AG09319 (cell line): ENCODE data around the gene EEIG1.

ENCODE experiments used
- DNase-seq: peaks from one replicate; pipeline ENCODE4 v3.0.0-alpha.2; 2010; ENCODE audit warnings: low read depth; ENCODE audit errors: extremely low read depth
- TF ChIP-seq, protein P1 (sequence below): IDR thresholded peaks from 2 replicates; pipeline ENCODE4 v1.5.1; 2011; ENCODE audit warnings: low read depth, mild to moderate bottlenecking, inconsistent platforms, low read length, moderate library complexity

EEIG1 gene

DNA sequence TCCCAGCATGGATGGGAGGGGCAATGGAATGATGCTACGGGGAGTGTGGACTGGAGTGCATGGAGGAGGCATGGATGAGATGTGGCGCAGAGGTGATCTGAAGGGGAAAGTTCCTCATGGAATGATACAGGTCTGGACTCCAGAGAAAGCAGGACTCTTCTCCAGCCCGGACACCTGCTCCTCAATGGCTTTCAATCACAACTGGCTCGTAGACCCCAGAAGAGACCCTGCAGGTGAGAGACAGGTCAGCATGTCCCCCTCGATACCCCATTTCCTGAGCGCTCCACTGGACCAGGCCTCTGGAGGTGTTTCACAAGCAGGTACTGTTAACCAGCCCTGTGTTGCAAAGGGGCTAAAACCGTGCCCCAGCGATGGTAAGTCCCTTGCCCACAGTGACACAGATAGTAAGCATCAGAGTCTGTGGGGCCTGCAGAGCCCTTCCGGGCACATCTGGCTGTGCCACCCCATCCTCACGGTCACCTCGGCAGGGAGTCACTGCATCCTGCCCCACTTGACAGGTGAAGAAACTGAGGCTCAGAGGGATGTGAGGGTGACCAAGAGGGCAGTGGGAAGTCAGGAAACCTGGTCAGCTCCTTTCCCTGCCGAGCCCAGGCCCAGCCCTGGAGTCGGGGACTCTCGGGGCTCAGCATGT lies 37.7 kb downstream of the EEIG1 start:
- DNase-seq, result no peak
- TF ChIP-seq, protein P1, sequence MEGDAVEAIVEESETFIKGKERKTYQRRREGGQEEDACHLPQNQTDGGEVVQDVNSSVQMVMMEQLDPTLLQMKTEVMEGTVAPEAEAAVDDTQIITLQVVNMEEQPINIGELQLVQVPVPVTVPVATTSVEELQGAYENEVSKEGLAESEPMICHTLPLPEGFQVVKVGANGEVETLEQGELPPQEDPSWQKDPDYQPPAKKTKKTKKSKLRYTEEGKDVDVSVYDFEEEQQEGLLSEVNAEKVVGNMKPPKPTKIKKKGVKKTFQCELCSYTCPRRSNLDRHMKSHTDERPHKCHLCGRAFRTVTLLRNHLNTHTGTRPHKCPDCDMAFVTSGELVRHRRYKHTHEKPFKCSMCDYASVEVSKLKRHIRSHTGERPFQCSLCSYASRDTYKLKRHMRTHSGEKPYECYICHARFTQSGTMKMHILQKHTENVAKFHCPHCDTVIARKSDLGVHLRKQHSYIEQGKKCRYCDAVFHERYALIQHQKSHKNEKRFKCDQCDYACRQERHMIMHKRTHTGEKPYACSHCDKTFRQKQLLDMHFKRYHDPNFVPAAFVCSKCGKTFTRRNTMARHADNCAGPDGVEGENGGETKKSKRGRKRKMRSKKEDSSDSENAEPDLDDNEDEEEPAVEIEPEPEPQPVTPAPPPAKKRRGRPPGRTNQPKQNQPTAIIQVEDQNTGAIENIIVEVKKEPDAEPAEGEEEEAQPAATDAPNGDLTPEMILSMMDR, result no peak

DNA sequence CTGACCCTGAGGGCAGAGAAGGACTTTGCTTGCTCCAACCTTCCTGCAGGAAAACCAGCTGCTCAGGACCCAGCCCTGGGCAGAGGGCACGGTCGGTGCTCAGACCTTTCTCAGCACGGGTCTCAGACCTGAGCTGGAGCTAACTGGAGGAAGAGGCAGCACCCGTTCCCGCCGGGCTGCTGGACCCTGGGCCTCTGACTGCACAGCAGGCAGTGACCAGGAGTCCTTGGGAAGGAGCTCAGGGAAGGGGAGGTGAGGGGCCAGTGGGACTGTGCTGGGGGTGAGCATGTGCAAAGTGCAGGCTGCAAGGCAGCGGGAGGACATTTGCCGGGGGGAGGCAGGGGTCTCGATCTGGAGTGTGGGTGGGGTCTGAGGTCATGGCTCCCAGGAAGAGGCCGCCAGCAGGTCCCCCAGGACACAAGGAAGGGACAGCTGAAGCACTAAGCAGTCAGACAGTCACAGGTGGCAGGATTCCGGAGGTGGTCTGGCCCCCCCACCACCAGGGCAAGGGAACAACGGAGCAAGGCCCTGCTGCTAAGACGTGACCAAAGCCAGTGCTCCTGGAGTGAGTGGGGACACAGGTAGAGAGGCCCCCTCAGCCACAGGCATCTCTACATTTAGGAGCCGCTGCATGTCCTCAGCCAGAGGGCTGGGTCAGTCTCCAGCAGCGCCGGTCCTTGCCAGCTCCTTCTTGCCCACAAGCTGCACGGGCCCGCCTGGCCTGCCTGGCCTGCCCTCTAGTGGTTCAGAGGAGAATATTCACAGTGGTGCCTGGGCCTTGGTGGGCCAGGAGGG lies 38.4 kb downstream of the EEIG1 start:
- TF ChIP-seq, protein P1, result peak; percentile 80
- DNase-seq, result no peak

DNA sequence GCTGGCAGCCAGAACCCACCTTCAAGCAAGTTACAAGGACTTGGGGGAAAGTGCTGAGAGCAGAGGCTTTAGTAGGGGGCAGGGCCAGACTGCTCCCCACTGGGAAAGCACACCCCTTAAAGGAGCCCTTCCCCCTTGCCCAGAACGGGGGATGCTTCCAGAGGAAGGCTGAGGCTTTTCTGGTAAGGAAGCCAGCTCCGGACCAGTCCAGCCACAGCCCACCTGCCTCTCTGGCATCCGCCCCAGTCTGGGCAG lies 38.9 kb downstream of the EEIG1 start:
- DNase-seq, result no peak
- TF ChIP-seq, protein P1, result no peak

DNA sequence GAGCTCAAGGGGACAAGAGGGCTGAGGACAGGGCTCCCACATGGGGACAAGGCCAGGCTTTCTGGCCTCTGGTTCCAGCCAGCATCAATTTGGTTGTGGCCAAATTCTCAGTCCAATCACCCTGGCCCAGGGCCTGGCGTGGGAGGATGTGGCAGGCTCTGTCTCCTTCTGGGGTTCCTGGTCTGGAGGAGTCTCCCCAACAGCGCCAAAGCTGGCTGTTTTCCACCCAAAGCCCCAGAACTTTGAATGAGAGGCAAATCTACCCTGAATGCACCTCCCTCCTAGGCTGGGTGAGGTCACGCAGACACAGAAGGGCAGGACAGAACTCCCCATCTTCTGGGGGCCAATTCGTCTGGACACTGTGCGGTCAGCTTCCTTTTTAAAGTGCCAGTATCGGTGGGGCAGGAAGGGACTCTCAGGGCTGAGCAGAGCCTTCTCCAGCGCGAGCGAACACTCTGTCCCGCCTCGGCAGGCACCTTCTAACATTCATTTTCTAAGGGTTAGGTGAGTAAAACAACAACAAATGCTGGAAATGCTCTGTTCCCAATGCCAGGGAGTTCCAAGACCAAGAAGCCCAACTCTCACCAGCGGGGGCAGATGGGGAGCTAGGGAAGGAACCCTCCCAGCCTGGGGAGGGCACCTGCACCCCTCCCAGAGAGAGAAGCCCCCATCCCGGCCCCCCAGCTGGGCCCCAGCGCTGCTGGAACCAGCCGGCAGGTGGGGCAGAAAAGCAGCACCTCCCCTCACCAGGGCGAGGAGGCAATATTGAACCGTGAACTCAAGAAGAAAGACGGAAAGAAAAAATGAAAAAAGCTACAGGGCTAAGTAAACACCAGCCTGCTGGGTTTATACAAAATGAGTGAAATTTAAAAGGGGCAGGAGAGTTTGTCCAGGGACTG lies 39.5 kb downstream of the EEIG1 start:
- TF ChIP-seq, protein P1, result no peak
- no peak for DNase-seq

DNA sequence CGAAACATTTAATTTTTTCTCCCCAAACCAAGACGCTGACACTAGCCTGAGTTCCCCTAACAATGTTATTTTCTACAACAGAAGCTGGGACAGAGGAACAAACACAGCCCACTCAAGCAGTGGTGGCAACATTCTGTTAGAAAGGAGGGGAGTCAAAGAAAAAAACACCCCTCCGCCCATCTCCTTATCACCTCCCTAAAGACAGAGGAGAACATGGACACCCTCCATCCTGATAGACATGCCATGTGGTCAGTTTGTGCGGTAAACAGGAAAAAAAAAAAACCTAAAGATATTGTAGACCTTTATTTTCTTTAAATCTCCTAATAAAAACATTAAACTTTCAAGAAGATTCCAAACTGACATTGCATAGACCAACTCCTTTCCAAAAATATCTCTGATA lies 40.2 kb downstream of the EEIG1 start:
- no peak for DNase-seq
- TF ChIP-seq, protein P1, result no peak

DNA sequence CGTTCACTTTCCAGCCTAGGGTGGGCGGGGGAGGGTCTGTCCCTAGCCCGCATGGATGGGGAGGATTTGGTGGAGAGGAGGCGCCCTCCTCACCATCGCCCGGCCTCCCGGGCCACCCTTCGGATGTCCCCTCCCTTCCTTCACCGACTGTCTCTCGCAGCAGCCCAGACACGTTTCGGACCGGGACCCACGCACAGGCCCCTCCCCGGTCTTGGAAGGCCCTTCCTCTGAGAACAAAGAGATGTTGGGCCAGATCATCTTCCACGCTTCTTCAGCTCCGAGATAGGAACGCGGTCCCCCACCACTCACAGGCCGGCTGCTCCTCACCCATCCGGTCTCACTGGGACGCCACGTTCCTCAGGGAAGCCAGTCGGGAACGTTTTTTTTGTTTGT lies 42.5 kb downstream of the EEIG1 start:
- TF ChIP-seq, protein P1, result no peak
- no peak for DNase-seq
